SU-DHL-6 (cell line): ENCODE results near the gene PKDCC.

Experiments used
- CTCF ChIP-seq: fragments of 200-600 bp; sonication (generic); IDR thresholded peaks from one replicate; pipeline ENCODE4 v1.5.1; 2017; ENCODE audit warnings: antibody characterized with exemption, mild to moderate bottlenecking, low read length, moderate library complexity; ENCODE audit not compliant: insufficient read depth, poor library complexity, severe bottlenecking
- EZH2phosphoT487 ChIP-seq: fragments of 200-600 bp; sonication (generic), shearing (Covaris generic); conservative IDR thresholded peaks from 2 replicates; pipeline ENCODE4 v1.6.1; 2018; ENCODE audit warnings: mild to moderate bottlenecking, antibody characterized with exemption, low read length, moderate library complexity, mixed read lengths

- TF ChIP-seq CTCF (no peak), EZH2phosphoT487 (no peak)
Measured at GRCh38 chr2:42013409-42013808, 34.4 kb upstream of the PKDCC start.
